Measurements from ENCODE around the gene ADRA2B.

DNA sequence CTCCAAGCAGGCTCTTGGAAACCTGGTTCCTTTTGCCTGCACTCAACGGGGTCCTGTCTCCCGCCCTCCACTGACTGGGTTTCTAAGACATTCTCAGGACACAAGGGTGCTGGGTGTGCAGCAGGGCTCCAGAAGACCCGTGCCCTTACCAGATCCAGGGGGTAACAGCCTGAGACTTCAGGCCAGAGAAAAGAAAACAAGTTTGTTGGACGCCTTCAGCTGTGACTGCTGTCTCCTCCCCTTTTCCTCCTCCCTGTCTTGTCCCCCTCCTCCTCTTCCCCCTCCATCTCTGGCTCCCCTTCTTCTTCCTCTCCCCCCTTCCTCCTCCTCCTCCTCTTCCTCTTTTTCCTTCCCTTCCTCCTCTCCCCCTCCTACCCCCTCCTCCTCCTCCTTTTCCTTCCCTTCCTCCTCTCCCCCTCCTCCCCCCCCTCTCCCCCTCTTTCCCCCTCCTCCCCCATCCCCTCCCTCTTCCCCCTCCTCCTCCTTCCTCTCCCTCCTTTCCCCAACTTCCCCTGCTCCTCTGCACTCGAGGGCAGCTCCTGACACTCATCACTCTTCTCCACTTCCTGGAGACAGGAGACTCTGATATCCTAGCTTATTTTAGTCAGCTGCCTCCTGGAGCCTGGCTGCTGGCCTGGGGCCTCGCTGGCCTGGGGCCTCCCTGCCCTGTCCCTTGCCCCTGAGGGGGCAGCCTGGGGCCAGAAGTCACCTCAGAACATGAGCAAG is 12.4 kb downstream of the ADRA2B start:
- TF ChIP-seq, protein P1, sequence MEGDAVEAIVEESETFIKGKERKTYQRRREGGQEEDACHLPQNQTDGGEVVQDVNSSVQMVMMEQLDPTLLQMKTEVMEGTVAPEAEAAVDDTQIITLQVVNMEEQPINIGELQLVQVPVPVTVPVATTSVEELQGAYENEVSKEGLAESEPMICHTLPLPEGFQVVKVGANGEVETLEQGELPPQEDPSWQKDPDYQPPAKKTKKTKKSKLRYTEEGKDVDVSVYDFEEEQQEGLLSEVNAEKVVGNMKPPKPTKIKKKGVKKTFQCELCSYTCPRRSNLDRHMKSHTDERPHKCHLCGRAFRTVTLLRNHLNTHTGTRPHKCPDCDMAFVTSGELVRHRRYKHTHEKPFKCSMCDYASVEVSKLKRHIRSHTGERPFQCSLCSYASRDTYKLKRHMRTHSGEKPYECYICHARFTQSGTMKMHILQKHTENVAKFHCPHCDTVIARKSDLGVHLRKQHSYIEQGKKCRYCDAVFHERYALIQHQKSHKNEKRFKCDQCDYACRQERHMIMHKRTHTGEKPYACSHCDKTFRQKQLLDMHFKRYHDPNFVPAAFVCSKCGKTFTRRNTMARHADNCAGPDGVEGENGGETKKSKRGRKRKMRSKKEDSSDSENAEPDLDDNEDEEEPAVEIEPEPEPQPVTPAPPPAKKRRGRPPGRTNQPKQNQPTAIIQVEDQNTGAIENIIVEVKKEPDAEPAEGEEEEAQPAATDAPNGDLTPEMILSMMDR (IDR thresholded peaks at IDR 0.05): no peak
- TF ChIP-seq POLR2AphosphoS5 (IDR thresholded peaks at IDR 0.05): no peak
